Pancreas (tissue), 10 donors: ENCODE results near the gene RNF187. TPM values are rescaled to one million over a fixed set of nuclear protein-coding genes. Genes with fewer than 3 reads are reported as not detected.

Experiments used
- ATAC-seq, 4 donors: fragments of 200-7000 bp; cut with Tn5 transposase; one replicate each; pipeline versions ENCODE4 v1.8.0 to v1.9.1; 2020; ENCODE audit warnings: mild to moderate bottlenecking in 4 of 4, moderate library complexity in 4 of 4
- DNase-seq, 6 donors: peaks; one replicate each; pipeline ENCODE4 v3.0.0-alpha.2; 2020
- FAIRE-seq: peaks from 2 replicates; lab custom pipeline; 2012; peaks lifted over from hg19 to GRCh38; lab: Jason Lieb, UNC
- H3K27ac ChIP-seq, 4 donors: fragments of 200-600 bp; sonication (generic); 1 replicate in 3 of 4; 2 replicates in 1 of 4; pipeline versions ENCODE4 v1.5.0 to v1.8.0; 2020
- H3K27me3 ChIP-seq, 4 donors: fragments of 200-600 bp; one replicate each; pipeline ENCODE4 v1.8.0; 2021
- H3K36me3 ChIP-seq, 3 donors: fragments of 200-600 bp; sonication (generic) in 1 of 3; one replicate each; pipeline versions ENCODE4 v1.5.0 to v1.8.0; 2020 to 2021
- H3K4me1 ChIP-seq, 3 donors: fragments of 200-600 bp; one replicate each; pipeline ENCODE4 v1.8.0; 2021
- H3K4me3 ChIP-seq, 4 donors: fragments of 200-600 bp; sonication (generic) in 2 of 4; one replicate each; pipeline versions ENCODE4 v1.5.0 to v1.8.0; 2020 to 2021
- H3K9me3 ChIP-seq, 4 donors: fragments of 200-600 bp; one replicate each; pipeline ENCODE4 v1.8.0; 2021
- WGBS, 2 donors: extraction: QIAGEN DNeasy Blood & Tissue Kit; methylation state at CpG; one replicate each; pipeline ENCODE4 v1.1.7; 2013; 5-methylcytosine and 5-hydroxymethylcytosine counted together
- intact Hi-C, 3 donors: fragments of 100-400 bp; cut with DNase I; formaldehyde crosslinking; loops; one replicate each; pipeline versions ENCODE4 v1.11.1 to v1.14.2; 2022
- polyA plus RNA-seq, 2 donors: library from polyadenylated mRNA; stranded (reverse); fragments of 200-250 nt; gene quantifications; one replicate each; pipeline ENCODE4 v1.2.3, GENCODE V29; 2013
- total RNA-seq, 6 donors: library from RNA; stranded (reverse); fragmentation: NEBNext Ultra II Directional in 4 of 6; extraction: Animal tissue kit (Norgen Biotek cat#: 25700) in 4 of 6; gene quantifications; one replicate each; pipeline versions ENCODE4 v1.2.1 to v1.2.4, GENCODE V29; 2021 to 2023
- TF ChIP-seq, protein P1 (sequence below), 4 donors: fragments of 200-600 bp; sonication (generic) in 3 of 4; IDR thresholded peaks; one replicate each; pipeline versions ENCODE4 v1.5.0 to v1.8.0; 2021; ENCODE audit warnings: antibody characterized with exemption in 4 of 4
- donor health status: healthy with polysubstance abuse.
- donor health status: DM: no; HTN: no; CAD: no; lungs with moderate emphysema.
- donor health status: DM: no; HTN: no; CAD: no.
- donor health status: control.
- donor health status: control.
- donor health status: Bipolar disorder and iron deficiency.
- donor health status: DM: yes; HTN: yes; CAD: no.
- donor health status: DM: no; HTN: no; CAD: no.
- donor health status: DM: no; HTN: no; CAD: no.
- donor health status: DM: yes; HTN: yes; CAD: no.

RNF187 gene
- total and polyA plus RNA-seq, 8 donors, result 16.0 to 60.2 (median 51.4) TPM

DNA sequence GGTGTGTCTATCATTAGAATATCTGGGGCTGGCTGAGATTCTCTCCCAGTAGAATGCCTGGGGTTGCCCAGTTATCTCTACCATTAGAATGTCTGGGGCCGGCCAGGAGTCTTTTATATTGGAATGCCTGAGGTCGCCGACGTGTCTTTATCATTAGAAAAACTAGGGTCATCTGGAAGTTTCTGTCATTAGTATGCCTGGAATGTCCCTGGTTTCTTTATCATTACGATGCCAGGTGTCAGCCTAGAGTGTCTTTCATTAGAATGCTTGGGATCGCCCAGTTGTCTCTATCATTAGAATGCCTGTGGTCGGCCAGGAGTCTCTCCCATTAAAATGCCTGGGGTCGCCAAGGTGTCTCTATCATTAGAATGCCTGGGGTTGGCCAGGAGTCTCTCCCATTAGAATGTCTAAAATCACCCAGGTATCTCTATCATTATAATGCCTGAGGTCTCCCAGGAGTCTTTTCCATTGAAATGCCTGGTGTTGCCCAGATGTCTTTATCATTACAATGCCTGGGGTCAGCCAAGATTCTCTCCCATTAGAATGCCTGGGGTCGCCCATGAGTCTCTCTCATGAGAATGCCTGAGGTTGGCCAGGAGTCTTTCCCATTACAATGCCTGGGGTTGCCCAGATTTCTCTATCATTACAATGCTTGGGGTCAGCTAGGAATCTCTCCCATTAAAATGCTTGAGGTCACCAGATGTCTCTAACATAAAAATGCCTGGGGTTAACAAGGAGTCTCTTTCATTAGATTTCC is 53.2 kb downstream of the RNF187 start:
- no peak overlapping the region for H3K4me3 ChIP-seq
- TF ChIP-seq, protein P1, sequence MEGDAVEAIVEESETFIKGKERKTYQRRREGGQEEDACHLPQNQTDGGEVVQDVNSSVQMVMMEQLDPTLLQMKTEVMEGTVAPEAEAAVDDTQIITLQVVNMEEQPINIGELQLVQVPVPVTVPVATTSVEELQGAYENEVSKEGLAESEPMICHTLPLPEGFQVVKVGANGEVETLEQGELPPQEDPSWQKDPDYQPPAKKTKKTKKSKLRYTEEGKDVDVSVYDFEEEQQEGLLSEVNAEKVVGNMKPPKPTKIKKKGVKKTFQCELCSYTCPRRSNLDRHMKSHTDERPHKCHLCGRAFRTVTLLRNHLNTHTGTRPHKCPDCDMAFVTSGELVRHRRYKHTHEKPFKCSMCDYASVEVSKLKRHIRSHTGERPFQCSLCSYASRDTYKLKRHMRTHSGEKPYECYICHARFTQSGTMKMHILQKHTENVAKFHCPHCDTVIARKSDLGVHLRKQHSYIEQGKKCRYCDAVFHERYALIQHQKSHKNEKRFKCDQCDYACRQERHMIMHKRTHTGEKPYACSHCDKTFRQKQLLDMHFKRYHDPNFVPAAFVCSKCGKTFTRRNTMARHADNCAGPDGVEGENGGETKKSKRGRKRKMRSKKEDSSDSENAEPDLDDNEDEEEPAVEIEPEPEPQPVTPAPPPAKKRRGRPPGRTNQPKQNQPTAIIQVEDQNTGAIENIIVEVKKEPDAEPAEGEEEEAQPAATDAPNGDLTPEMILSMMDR (IDR thresholded peaks at IDR 0.05), result no peak
- 63 to 67% methylated on average over 9 of the region's 9 CpGs for WGBS, 2 donors
- ATAC-seq (no peak), FAIRE-seq (no peak), DNase-seq (peak in 1 of 6 donors; percentile 6)
- H3K4me1 ChIP-seq, result no peaks in the 10 kb centered on the region
- intact Hi-C loops, result no loop called here
- H3K27ac ChIP-seq, result no peak overlapping the region
- H3K27me3 ChIP-seq, result no peaks in the 10 kb centered on the region
- H3K9me3 ChIP-seq, result no peaks in the 10 kb centered on the region
- no peaks in the 10 kb centered on the region for H3K36me3 ChIP-seq

DNA sequence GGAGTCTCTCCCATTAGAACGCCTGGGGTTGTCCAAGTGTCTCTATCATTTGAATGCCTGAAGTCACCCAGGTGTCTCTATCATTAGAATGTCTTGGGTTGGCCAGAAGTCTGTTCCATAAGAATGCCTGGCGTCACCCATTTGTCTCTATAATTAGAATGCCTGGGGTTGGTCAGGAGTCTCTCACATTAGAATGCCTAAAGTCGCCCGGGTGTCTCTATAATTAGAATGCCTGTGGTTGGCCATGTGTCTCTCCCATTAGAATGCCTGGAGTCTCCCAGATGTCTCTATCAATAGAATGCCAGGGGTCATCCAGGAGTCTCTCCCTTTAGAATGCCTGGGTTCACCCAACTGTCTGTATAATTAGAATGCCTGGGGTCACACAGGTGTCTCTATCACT is 54.5 kb downstream of the RNF187 start:
- intact Hi-C loops, result no loop called here
- H3K4me1 ChIP-seq, result no peaks in the 10 kb centered on the region
- TF ChIP-seq, protein P1 (IDR thresholded peaks at IDR 0.05), result no peak
- no peaks in the 10 kb centered on the region for H3K9me3 ChIP-seq
- no peak for FAIRE-seq
- ATAC-seq, result no peak
- WGBS, 2 donors, result 64 to 69% methylated on average over 4 of the region's 4 CpGs
- DNase-seq, result no peak
- no peak overlapping the region for H3K27ac ChIP-seq
- no peak overlapping the region for H3K4me3 ChIP-seq
- no peaks in the 10 kb centered on the region for H3K27me3 ChIP-seq
- H3K36me3 ChIP-seq, result no peaks in the 10 kb centered on the region

DNA sequence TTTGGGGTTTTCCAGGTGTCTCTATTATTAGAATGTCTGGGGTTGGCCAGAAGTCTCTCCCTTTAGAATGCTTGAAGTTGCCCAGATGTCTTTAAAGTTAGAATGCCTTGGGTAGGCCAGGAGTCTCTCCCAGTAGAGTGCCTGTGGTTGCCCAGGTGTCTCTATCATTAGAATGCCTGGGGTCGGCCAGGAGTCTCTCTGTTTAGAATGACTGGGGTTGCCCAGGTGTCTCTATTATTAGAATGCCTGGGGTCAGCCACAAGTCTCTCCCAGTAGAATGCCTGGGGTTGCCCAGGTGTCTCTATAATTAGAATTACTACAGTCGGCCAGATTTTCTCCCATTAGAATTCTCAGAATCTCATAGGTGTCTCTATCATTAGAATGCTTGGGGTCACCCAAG is 55.2 kb downstream of the RNF187 start:
- no peak for FAIRE-seq
- H3K9me3 ChIP-seq, result no peaks in the 10 kb centered on the region
- H3K27me3 ChIP-seq, result no peaks in the 10 kb centered on the region
- no peak overlapping the region for H3K27ac ChIP-seq
- DNase-seq, result peak in 1 of 6 donors; percentile 1
- H3K4me3 ChIP-seq, result no peak overlapping the region
- no peak for ATAC-seq
- TF ChIP-seq, protein P1 (IDR thresholded peaks at IDR 0.05), result no peak
- H3K36me3 ChIP-seq, result no peaks in the 10 kb centered on the region
- intact Hi-C loops, result no loop called here
- 42 to 46% methylated on average over 2 of the region's 2 CpGs for WGBS, 2 donors
- no peaks in the 10 kb centered on the region for H3K4me1 ChIP-seq

DNA sequence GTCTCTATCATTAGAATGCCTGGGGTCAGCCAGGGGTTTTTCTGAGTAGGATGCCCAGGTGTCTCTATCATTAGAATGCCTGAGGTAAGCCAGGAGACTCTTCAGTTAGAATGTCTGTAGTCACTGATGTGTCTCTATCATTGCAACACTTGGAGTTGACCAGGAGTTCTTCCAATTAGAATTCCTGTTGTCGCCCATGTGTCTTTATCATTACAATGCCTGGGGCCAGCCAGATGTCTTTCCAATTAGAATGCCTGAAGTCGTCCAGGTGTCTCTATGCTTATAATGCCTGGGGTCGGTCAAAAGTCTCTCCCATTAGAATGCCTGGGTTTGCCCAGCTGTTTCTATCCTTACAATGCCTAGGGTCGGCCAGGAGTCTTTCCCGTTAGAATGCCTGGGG is 55.8 kb downstream of the RNF187 start:
- ATAC-seq, result no peak
- H3K27me3 ChIP-seq, result no peaks in the 10 kb centered on the region
- H3K4me3 ChIP-seq, result no peak overlapping the region
- no peaks in the 10 kb centered on the region for H3K9me3 ChIP-seq
- no peak for FAIRE-seq
- H3K27ac ChIP-seq, result no peak overlapping the region
- DNase-seq, result peak in 1 of 6 donors; percentile 1
- intact Hi-C loops, result no loop called here
- TF ChIP-seq, protein P1 (IDR thresholded peaks at IDR 0.05), result no peak
- H3K36me3 ChIP-seq, result no peaks in the 10 kb centered on the region
- no peaks in the 10 kb centered on the region for H3K4me1 ChIP-seq
- WGBS, 2 donors, result 48 to 56% methylated on average over 5 of the region's 5 CpGs

DNA sequence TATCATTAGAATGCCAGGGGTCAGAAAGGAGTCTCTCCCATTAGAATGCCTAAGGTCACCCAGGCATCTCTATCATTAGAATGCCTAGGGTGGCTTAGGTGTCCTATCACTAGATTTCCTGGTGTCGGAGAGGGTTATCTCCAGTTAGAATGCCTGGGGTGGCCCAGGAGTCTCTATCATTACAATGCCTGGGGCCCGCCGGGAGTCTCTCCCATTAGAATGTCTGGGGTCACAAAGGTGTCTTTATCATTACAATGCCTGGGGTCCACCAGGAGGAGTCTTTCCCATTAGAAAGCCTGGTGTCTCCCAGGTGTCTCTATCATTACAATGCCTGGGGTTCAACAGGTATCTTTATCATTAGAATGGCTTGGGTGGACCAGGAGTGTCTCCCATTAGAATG is 56.2 kb downstream of the RNF187 start:
- Histone ChIP-seq H3K27ac (no peak overlapping the region), H3K27me3 (no peaks in the 10 kb centered on the region), H3K36me3 (no peaks in the 10 kb centered on the region), H3K9me3 (no peaks in the 10 kb centered on the region), H3K4me1 (no peaks in the 10 kb centered on the region), H3K4me3 (no peak overlapping the region)
- ATAC-seq, result no peak
- TF ChIP-seq, protein P1 (IDR thresholded peaks at IDR 0.05), result no peak
- DNase-seq, result peak in 1 of 6 donors; percentile 35
- 72 to 86% methylated on average over 3 of the region's 3 CpGs for WGBS, 2 donors
- intact Hi-C loops, result no loop called here
- FAIRE-seq, result no peak
